SK-N-MC (cell line): ENCODE data around the gene JSRP1.

Experiments
- EZH2 ChIP-seq: fragments of 200-600 bp; sonication (generic); IDR thresholded peaks from one replicate; pipeline ENCODE4 v1.6.1; 2017; ENCODE audit warnings: antibody characterized with exemption
- FOXP2 ChIP-seq: optimal IDR thresholded peaks from 2 replicates; pipeline ENCODE3; 2011; ENCODE audit warnings: mild to moderate bottlenecking, moderate library complexity; ENCODE audit not compliant: insufficient read depth; ENCODE audit errors: extremely low read length, control extremely low read depth
- POLR2AphosphoS5 ChIP-seq: IDR thresholded peaks from 2 replicates; pipeline ENCODE4 v1.6.1; 2012; ENCODE audit warnings: mild to moderate bottlenecking, low read depth, low read length, borderline replicate concordance

- no peak for TF ChIP-seq POLR2AphosphoS5
- TF ChIP-seq EZH2: no peak
- no peak for TF ChIP-seq FOXP2
These were observed 5.5 kb downstream of the JSRP1 start for GRCh38 chr19:2250766-2251105.
